Activated CD4-positive, alpha-beta T cell treated with anti-CD3 and anti-CD28 coated beads, Interleukin-10, Interleukin-2, amounts not matched to agents 100 ng/mL and 50 ng/mL, durations not matched to agents 16 hours and 8 hours (primary cell): ENCODE data around the gene DENND11.

ENCODE experiments used
- DNase-seq: peaks from one replicate; pipeline ENCODE4 v3.0.0-alpha.2; 2020

The DENND11 gene

DNA sequence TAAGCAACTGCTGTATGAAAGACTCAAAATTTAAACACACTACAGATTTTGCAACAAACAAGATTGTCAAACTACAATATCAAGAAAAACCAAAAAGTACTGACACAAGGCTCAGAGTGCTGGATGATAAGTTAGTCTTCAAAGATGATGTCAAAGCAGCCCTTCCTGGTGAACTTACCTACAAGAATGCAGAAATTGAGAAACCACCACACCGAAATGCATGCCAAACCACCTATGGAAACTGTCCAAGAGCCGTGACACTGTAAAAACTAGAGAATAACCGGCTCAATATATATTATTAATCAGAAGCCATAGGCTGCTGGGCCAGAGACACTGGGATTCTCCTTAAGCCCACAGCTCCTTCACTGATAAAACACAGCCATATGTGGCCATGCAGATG lies 25.3 kb downstream of the DENND11 start:
- no peak for DNase-seq

DNA sequence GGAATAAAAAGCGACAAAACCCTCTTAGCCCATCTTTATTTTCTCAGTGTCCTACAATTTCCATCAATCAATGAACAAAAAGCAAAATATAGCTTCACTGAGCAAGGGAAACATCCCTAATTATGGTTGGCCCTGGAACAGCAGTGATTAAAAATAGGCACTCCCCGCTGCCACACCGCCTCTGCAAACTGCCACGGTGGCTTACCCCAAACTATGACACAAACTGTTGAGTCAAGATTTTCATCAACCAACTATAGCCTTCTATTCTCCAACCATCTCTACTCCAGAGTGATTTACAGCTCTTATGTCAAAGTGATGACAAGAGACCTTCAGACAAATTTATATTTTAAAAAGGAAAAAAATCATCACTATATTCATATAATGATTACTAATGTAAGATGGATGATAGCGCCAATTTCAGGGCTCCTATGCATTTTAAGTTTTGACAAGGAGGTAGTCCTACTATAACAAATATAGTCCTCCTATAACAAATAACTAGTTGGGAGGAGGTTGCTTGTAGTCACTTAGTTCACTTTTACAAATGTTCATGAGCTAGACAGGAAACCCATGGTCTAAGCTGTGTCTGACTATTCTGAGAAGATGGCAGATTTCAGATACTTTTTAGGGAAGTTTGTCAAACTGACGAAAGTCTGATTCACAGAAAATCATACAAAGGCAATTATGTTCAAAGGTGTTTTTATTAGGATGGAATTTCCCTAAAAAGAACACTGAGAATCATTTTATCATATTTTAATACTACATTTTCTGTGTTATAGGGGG lies 26.3 kb downstream of the DENND11 start:
- peak; percentile 17 for DNase-seq

DNA sequence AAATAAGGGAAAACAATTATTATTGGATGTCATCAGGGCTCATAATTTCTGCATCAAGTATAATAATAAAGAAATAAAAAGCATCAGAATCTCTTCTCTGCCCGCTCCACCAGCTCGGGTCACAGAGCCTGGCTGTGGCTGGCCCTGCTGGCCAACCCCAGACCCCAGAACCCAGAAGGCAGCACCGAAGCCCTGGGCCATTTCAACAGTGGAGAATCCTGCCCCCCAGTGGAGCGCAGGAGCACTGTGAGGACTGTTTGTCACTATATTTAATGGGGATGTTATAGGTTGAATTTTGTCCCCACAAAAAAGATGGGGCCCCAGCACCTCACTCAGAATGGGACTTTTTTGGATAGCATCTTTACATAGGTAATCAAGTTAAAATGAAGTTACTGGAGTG lies 27.3 kb downstream of the DENND11 start:
- no peak for DNase-seq

DNA sequence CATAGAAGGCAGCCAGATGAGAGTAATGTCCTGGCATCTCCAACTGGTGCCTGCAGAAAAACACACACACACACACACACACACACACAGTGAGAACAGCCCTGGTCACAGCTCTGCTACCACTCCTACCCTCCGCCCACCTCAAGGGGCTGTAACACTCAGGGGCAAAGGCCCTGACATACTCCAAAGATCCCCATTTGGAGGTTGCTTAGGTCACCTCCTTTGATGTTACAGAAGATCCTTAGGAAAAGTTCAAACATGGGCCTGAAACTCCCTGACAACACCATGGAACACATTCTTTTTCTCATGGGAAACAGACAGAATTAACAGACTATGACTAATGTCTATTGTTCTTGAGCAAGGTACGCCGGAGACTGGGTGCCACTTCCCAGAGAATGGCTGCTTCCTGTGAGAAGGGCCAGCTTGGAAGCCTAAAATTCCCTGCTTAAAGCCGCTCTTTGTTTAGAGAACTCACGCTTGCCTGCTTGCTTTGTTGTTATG lies 27.7 kb downstream of the DENND11 start:
- DNase-seq = no peak

DNA sequence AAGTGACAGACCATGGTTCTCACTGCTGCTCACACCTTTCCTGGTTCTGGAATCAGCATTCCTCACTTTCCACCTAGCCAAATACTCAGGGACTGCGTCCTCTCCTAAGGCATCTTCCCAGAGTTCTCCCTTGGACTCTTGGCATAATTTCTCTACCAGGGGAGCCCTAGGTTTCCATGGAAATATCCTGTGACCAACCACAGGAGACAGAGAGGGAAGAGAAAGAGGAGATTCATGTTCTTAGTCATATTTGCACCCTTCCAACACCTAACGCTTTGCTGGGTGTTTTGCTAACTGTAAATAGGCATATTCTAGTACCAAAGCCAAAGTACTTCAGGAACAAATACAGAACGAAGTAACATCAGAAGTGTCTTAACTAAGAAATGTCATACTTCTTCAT lies 28.6 kb downstream of the DENND11 start:
- no peak for DNase-seq

DNA sequence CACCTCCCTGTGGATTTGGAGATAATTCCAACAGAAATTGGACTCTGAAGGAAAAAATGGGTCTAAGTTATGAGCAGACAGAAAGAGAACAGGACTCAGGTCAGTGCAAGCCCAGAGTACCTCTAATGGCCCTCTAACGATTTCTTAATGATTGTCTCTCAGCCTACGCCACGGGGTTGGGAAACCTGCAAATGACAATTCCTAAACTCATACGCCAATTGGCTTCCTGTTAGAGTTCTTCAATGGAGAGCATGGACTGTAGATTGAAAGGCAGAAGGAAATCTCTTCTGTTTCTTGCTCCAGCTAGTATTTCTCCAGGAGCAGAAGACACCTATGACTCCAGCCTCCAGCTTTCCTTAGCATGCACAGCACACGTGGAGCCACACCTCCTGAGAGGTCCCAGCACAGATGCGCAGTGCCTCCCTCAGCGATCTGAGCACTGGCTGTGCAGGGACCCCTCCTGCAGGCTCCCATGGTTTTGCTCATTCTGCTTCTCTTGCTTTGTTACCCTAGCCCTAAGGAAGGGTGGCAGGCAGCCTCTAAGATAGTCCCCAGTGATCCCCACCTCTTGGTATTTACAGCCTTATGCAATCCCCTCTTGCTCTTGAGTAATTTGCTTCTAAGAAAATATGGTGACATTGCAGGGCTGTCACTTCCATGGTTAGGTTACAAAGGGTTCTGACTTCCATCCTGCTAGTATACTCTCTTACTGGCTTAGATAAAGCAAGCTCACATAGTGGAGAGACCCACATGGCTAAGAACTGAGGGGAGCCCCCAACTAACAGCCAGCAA lies 30.1 kb downstream of the DENND11 start:
- DNase-seq = no peak

DNA sequence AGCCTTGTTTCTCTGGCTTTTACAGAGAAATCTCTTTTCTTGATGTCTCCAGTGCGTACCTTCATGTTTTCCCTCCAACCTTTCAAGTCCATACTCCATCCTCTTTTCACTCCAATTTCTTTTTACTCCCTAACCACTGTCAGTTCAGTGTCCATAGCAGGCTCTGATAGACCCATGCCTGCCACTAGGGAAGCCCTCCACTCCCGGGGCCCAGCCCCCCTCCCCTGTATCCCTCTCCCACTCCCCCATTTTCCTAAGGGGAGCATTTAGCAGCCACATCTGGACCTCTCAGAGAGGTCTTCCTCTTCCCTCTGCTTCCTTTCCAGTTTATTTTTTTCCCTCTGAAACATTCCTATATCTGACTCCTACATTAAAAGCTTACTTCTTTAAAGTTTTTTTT lies 33.1 kb downstream of the DENND11 start:
- DNase-seq = no peak

DNA sequence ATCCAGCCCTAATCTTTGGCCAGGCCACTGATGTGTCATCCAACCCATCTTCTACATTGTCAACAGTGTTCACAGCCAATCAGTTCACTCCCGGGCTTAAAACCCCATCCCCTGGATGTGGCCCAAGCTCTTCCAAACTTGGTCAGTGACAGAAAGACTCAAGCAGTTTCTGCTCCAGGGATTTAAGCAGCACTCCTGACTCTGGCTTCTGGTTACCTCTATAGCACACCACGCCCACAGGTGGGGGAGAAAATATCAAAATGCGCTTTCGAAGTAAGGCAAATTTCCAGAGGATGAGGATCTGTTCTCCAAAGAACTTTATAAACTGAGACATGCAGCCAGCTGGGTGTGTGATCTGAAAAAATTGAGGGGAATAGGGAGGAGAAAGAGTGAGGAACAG lies 35.9 kb downstream of the DENND11 start:
- DNase-seq = no peak

DNA sequence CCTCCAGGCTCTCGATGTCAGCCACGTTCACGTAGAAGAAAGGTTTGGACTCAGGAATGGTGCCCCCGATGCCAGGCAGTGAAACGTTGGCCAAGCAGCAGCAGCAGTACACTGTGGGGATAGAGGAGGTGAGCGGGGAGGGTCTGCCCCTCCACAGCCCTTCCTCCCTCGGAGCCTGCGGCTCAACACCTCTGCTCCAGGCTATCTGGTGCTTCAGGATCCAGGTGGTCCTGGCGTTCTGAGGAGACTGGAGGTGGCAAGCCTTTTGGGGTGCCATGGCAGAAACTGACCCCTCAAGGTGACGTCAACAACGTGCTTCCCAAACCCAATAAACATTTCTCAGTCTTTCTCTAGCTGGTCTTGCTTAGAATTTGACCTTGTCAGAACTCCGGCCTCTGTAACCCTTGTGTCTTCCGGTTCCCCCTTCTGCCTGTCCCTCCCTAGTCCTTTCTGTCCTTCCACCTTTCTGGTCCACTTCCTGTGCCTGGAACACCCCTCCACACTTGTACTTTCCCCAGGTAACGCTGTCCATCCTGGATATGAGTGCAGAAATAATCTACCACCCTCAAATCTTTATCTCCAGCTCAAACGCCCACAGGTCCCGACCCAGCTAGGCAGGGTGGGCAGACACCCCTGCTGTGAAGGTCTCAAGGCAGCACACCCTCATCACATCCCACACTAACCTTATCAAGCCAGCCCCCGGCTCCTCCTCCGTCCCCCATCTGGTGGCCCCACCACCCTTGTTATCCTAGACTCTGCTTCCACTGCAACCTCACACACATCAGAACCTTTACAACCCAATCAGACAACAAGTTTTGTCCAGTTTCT lies 36.5 kb downstream of the DENND11 start:
- DNase-seq = no peak

DNA sequence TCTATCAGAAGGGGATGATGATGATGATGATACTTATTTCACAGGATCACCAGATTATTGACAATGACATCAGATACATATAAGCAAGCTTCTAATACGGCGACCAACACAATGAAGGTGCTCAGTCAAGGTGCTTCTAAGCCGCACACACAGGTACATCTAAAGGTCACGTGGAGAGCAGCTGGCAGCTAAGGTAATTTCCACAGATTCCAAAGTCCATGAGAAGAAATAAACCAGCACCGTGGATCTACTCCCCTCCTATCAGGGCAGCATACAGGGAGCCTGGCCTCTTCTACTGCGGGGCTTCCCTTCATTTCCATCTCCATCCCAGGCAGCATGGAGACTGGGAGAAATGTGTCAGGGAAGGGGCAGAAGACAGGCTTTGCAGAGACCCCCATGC lies 37.5 kb downstream of the DENND11 start:
- DNase-seq = no peak

DNA sequence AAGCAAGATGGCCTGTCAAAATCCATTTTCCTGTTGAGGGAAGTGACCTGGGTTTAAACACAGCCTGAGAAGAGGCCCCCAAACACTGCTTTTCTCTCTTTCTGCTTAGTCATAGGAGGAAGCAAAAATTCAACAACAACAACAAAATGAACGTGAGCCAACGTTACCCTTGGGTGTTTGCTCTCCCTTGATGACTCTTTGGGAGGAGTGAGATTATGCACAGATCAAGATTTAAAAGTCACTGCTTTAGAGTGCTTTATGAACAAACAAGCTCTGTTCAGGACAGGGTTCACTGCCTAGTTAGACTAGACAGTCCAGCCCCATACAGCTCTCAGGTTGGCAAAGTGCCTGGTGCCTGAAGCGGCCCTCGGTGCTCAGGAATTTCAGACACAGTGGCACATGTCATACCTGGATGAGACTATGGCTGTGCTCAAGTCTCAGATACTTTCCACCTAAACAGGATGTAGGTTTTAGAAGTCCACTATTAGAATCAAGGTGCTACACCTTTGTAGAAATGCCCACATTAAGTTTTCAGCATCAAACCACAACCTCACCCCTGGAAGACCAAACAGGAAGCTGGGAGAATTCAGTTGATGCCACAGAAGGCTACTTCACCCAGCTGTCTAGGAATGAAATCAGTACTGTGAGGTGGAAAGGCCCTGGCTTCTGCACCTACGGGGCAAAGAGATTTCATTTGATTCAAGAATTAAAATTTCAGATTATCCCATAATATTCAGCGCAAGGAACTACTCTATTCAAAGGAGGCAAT lies 38.7 kb downstream of the DENND11 start:
- no peak for DNase-seq

DNA sequence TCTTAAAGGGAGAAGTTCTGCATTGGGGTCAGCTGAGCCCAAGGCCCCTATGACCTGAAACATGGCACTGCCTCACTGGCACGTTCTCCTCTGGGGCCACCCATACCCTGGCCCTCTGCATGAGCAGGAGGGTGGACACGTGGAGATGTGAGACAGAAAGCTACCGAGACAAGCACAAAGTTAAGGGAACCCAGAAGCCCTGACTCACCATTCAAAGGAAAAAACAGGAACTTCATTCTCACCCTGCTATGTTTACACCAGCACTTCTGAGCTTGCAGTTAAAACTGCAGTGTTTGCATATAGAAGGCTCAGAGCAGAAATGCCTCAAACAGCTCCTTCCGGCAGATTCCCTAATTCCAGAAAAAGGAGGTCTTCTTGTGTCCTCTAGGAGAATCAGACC lies 41.7 kb downstream of the DENND11 start:
- no peak for DNase-seq

DNA sequence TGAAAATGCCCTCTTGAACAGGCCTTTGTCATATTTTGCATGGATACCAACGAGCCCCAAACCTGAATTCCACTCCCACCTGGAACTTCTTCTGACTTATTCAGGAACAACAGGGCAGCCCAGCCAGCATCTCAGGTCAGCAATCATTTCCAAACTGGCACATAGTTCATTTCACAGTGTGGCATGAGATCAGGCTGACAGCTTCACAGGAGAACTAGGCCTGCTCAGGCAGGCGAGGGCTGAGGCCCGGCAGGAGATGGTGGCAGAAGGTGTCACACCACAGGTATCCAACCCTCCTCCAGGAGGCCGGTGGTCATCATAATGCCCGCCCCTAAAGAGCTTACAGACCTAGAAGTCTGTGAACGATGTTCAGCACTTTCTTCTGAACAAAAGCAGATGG lies 42.5 kb downstream of the DENND11 start:
- DNase-seq = no peak

DNA sequence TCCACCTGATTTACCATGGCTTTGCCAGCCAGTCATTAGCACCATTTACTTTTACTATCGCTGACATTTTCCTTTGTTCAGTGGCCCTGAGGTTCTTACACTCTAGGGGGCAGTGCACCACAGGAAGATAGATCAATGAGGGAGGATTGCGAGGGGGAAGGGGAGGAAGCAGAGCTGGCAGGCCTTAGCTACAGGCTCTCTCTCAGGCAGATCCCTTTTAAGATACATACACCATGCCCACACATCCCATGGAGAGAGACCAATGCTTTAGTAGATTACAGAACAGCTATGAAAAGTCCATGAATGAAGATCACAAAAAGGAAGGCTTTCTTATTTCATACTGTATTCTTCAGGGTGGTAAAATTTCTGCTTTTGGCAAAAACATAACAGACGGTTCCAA lies 47.4 kb downstream of the DENND11 start:
- DNase-seq = peak; percentile 74

DNA sequence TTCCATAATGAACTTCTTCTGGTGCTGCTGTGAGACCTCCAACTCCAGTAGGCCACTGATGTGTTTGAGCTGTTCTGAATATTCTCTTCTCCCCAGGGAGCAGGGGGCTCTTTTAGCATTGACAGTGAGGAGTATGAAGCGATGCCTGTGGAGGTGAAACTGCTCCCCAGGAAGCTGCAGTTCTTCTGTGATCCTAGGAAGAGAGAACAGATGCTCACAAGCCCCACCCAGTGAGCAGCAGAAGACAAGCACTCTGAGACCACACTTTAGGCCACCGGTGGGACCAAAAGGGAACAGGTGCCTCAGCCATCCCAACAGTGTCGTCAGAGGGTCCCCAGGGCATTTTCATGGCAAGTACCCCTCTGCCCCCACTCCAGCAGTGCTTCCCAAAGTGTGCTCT lies 49.3 kb downstream of the DENND11 start:
- no peak for DNase-seq
